Spleen (tissue), 7 donors: ENCODE results near the gene OR52W1.

Experiments used
- POLR2A ChIP-seq, 3 donors: fragments of 450-650 bp; IDR thresholded peaks; one replicate each; pipeline ENCODE4 v1.5.1; 2017; ENCODE audit warnings: antibody characterized with exemption in 3 of 3, mild to moderate bottlenecking in 1 of 3
- TF ChIP-seq, protein P1 (sequence below), 11 experiments: fragments of 200-600 bp in 7 of 11; fragments of 450-650 bp in 4 of 11; sonication (generic) in 4 of 11; IDR thresholded peaks in 8 of 11; conservative IDR thresholded peaks in 3 of 11; 1 replicate in 7 of 11; 2 replicates in 4 of 11; pipeline versions ENCODE4 v1.4.0 to v1.8.0; 2016 to 2021; ENCODE audit warnings: antibody characterized with exemption in 11 of 11, inconsistent platforms in 4 of 11, mild to moderate bottlenecking in 1 of 11
- donor health status: DM: no; HTN: no; CAD: no; lungs with moderate emphysema.
- donor health status: DM: no; HTN: no; CAD: no.
- donor health status: DM: no; HTN: no; CAD: no.

DNA sequence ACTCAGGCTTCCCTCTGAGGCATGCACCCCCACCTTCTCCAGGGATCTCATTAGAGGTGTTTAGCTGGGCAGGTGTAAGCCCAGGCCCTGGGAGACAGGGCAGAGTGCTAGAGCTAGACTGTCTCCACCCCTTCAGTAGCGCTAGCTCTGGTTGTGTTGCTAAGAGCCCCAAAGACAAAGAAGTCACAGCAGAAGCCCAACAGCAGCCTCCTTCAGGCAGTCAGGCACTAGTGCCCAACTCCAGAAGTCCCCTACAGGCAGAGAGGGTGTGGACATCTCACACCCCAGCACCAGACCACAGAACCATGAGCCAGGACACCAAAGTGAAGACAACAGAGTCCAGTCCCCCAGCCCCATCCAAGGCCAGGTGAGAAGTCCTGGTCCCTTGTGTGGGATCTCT lies 39.9 kb downstream of the OR52W1 start, which contains the start of gene CNGA4:
- TF ChIP-seq, protein P1, sequence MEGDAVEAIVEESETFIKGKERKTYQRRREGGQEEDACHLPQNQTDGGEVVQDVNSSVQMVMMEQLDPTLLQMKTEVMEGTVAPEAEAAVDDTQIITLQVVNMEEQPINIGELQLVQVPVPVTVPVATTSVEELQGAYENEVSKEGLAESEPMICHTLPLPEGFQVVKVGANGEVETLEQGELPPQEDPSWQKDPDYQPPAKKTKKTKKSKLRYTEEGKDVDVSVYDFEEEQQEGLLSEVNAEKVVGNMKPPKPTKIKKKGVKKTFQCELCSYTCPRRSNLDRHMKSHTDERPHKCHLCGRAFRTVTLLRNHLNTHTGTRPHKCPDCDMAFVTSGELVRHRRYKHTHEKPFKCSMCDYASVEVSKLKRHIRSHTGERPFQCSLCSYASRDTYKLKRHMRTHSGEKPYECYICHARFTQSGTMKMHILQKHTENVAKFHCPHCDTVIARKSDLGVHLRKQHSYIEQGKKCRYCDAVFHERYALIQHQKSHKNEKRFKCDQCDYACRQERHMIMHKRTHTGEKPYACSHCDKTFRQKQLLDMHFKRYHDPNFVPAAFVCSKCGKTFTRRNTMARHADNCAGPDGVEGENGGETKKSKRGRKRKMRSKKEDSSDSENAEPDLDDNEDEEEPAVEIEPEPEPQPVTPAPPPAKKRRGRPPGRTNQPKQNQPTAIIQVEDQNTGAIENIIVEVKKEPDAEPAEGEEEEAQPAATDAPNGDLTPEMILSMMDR (IDR thresholded peaks at IDR 0.05 in 8 of 11, conservative IDR thresholded peaks at IDR 0.05 in 3 of 11): no peak
- no peak for TF ChIP-seq POLR2A (IDR thresholded peaks at IDR 0.05)
